GM19438 (cell line): ENCODE results near the gene HUNK.

Experiments used
- ATAC-seq: cut with Tn5 transposase; IDR thresholded peaks from one replicate; pipeline ENCODE4 v1.9.1; 2021; ENCODE audit warnings: low read depth; ENCODE audit not compliant: unreplicated experiment

Gene HUNK

GRCh38 chr21:31894457-31894856 lies 21.6 kb downstream of the HUNK start:
- ATAC-seq, result no peak

DNA sequence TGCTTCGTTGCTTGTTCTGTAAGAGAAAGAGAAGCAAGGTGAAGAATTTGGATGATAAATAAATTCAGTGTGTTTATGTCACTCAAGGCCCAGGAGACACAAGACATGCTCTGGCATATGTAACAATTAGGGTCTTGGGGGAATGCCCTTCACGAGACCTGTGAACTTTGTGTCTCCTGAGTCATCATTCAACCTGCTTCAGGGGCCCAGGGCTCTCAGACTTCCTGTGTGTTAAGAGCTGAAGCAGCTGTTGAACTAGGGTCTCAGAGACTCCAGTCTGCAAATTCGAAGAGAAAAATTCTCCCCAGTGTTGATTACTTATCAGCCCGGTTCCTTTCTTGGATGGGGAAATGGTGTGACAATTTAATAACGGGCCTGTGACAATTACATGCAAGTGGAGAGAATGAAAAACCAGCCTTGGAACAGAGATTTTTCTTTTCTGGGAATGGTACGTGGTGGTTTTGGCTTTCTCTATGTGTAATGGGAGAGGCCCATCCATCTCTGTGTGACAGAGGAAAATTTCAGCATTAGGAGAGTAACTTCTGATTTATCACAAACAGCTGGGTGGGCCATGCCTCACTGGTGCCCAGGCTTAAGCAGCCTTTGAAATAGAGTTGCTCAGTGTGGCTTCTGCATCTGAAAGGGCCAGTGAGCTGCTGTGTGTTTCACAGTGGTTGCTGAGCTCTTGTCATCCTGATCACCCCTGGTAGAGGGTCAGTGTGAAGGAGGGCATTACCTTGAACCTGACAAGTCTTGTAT lies 22.4 kb downstream of the HUNK start:
- ATAC-seq, result no peak

DNA sequence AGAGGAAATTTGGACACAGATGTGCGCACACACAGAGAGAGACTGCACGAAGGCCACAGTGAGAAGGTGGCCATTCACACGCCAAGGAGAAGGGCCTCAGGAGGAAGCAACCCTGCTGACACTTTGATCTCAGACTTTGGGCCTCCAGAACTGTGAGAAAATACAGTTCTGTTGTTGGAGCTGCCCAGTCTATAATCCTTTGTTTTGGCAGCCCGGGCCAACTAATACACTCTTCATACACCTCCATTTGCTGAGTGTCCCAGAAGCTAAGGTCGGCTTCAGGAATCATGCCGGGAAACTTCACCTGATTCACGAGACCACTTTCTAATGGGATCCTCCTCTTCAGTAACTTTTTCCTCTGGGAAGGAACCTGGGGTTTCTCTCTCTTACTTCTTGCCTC lies 23.2 kb downstream of the HUNK start:
- ATAC-seq, result no peak

DNA sequence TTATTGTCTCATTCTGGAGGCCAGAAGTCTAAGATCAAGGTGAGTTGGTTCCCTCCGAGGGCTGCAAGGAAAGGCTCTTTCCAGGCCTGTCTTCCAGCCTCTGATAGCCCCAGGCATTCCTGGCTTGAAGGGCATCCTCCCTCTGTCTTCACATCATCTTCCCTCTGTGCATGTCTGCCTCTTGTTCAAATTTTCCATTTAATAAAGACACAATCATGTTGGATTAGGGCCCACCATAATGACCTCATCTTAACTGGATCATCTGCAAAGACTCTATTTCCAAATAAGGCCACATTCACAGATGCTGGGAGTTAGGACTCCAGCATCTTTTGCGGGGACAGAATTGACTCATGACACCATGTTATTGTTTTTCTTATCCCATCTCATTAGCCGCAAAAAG lies 24.5 kb downstream of the HUNK start:
- ATAC-seq, result no peak

GRCh38 chr21:31898933-31899630 lies 26.3 kb downstream of the HUNK start:
- ATAC-seq, result no peak

- no peak for ATAC-seq
These were observed 27.5 kb downstream of the HUNK start for GRCh38 chr21:31900121-31900895.

GRCh38 chr21:31901315-31901714 lies 28.5 kb downstream of the HUNK start:
- no peak for ATAC-seq

DNA sequence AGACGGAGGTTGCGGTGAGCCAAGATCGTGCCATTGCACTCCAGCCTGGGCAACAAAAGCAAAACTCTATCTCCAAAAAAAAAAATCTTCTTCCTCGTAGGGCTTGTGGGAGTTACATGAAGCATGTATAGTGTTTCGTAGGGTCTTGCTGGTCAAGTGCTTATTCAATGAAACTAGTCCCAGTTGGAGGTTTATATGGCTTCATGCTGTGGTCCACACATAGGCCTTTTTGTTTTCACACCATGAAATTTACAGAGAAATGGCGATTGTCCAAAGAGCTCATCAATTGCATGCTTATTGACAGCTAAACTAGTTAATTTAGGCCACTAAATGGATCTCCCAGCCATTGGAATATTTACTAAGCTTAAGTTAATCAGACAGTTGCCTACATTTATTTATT lies 29.6 kb downstream of the HUNK start:
- no peak for ATAC-seq

DNA sequence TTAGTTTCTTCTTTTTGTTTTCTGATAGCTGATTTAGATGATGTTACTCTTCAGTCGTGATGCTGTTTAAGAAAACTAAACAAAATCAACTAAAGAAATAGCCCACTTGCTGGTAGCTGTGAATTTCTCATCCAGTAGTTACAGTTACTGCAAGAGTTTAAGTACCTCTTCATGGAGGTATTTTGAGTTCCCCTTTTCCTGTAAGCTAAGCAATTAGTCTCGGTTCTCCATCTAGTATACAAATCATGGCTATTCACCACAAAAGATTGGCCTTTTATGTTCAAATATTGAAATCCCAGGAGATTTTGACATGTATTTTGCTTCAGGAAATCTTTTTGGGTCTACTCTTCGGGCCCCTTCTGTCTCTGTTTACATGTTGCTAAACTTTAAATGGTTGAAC lies 31.1 kb downstream of the HUNK start:
- no peak for ATAC-seq

GRCh38 chr21:31905503-31906451 lies 33.0 kb downstream of the HUNK start:
- ATAC-seq, result no peak

DNA sequence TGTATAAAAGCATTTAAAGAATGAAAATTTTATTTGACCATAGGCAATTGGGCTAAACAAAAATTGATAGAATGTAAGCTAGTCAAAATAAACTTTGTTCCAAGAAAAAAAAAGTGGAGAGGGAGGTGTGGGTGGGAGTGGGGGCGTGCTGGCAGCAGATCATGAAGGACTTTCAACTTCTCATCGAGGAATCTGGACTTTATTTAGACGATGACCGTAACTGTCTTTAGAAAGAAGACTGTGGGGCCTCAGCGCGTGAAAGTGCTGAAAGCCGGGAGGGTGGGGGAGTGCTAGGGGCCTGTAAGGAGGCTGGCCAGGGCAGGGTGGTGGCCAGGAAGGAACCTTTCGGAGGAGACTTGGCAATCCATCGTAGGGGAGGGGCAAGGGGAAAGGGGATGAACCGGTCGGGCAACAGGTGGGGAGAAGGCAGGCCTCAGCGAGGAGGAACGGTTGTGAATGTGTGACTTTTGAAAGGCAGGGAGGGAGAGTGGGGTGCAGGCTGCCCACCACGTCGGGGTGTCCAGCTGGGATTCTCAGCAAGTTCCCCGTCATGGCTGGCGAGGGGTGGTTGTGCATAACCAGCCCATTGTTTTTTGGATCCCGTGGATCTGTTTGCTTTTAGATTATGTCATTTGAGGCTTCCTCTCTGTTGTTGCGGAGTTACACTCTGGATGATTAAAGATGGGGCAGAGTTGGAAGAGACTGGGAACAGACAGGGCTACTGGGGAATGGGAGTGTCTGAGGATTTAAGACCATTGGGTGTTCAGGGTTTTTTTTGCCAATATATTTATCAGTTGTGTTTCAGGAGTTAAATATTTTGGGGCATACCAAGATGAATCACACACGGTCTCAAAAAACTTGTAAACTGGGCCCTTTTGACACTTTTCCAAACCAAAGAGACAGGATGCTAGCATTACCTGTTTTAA lies 35.5 kb downstream of the HUNK start:
- no peak for ATAC-seq

GRCh38 chr21:31909153-31910073 lies 36.6 kb downstream of the HUNK start:
- no peak for ATAC-seq

- no peak for ATAC-seq
These were observed 37.3 kb downstream of the HUNK start for GRCh38 chr21:31910074-31910470.

- ATAC-seq, result no peak
These were observed 38.5 kb downstream of the HUNK start for GRCh38 chr21:31911138-31911907.

DNA sequence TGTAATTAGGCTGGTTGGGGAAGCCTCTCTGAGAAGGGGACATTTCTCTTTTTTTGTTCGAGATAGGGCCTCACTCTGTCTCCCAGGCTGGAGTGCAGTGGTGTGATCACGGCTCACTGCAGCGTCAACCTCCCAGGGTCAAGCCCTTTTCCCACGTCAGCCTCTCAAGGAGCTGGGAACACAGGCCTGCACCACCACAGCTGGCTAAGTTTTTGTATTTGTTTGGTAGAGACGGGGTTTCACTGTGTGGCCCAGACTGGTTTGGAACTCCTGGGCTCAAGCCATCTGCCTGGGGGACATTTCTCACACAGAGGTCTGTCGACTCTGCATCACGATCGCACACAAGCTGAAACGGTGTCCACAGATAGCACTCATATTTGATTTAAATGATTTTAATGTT lies 39.7 kb downstream of the HUNK start:
- no peak for ATAC-seq

DNA sequence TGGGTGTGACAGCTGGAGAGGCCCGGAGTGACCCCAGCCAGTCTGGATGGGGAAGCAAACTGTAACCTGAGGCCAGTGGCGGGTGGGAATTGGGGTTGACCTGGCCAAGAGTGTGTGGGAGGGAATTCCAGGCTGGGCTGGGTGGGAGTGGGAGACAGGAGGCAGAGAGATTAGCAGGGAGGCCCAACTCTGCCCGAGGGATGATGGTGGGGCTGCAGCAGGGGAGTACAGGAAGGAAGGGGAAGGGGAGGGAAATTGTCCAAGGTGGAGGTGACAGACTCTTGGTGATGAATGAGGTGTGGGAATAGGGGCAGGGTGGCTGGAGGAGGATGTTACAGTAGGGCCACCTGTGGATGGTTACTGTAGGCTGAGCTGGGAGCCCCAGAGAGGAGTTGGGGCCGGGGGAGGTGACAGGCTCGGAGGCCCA lies 40.4 kb downstream of the HUNK start:
- ATAC-seq, result no peak

DNA sequence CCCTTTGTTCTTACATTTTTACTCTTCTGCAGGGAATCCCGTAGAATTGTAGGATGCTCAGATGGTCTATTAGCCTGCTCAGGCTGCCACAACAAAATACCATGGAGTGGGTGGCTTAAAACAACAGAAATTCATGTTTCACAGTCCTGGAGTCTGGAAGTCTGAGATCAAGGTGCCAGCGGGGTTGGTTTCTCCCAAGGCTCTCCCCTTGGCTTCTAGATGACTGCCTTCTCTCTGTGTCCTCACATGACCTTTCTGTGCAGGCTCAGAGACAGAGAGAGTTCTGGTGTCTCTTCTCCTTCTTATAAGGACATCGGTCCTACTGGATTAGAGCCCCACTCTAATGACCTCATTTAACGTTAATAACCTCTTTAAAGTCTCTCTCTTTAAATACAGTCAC lies 41.7 kb downstream of the HUNK start:
- no peak for ATAC-seq

DNA sequence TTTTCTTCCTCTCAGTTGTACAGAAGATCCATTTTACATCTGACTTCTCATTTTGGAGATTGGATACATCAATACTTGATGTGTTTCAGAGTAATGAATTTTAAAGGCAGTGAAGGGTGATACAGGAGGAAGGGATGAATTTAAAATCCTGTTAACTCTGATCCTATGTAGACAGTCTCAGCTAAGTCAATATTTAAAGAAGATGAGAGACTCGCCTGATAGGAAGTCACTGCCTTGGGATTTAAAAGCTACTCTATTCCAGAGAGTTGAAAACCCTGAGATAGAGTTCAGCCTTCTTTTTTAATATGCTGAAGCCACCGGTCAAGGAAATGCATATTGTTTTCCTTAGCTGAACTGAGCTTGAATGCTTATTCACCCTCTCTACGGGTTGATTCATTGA lies 42.7 kb downstream of the HUNK start:
- no peak for ATAC-seq
